Cardiac muscle cell (in vitro differentiated cells and primary cell): ENCODE data around the gene ABCF2. TPM values are rescaled to one million over a fixed set of nuclear protein-coding genes. Genes with fewer than 3 reads are reported as not detected.

ENCODE experiments used
- DNase-seq, 2 donors: peaks; one replicate each; pipeline versions ENCODE4 v3.0.0 to v3.0.0-alpha.2; 2010 to 2017; ENCODE audit warnings: low read depth in 1 of 2, low spot score in 1 of 2
- H3K27ac ChIP-seq: fragments of 200-600 bp; sonication (generic); 2 replicates; pipeline ENCODE4 v1.5.1; 2016
- H3K27me3 ChIP-seq: fragments of 200-600 bp; sonication (generic); 2 replicates; pipeline ENCODE4 v1.6.0; 2016; ENCODE audit warnings: control low read depth
- H3K36me3 ChIP-seq: fragments of 200-600 bp; sonication (generic); 2 replicates; pipeline ENCODE4 v1.5.1; 2016; ENCODE audit warnings: control low read depth
- H3K4me1 ChIP-seq: fragments of 200-600 bp; sonication (generic); 2 replicates; pipeline ENCODE4 v1.8.1; 2017; ENCODE audit warnings: low read depth, mild to moderate bottlenecking, mixed run types
- H3K4me3 ChIP-seq: fragments of 200-600 bp; sonication (generic); 2 replicates; pipeline ENCODE4 v1.5.1; 2016; ENCODE audit warnings: mild to moderate bottlenecking
- H3K9me3 ChIP-seq: fragments of 200-600 bp; sonication (generic); 2 replicates; pipeline ENCODE4 v1.5.1; 2017; ENCODE audit warnings: low read depth, mild to moderate bottlenecking, control low read depth
- CTCF ChIP-seq: IDR thresholded peaks from 2 replicates; pipeline ENCODE4 v1.5.1; 2012; ENCODE audit warnings: low read depth, mild to moderate bottlenecking, low read length
- polyA plus RNA-seq: library from polyadenylated mRNA; unstranded; fragments of >200 nt; fragmentation: Nextera tagmentation; extraction: Ambion mirVana; gene quantifications from 2 replicates; pipeline ENCODE4 v1.2.1, GENCODE V29; 2016
- total RNA-seq: library from RNA; depleted of rRNA; stranded (reverse); fragments of >200 nt; gene quantifications from 2 replicates; pipeline ENCODE4 v1.2.3, GENCODE V29; 2016

Gene ABCF2
- total and polyA plus RNA-seq, 2 experiments from 2014 or later, result 32.7 to 34.3 TPM

GRCh38 chr7:151228024-151228866 lies 1.2 kb upstream of the ABCF2 start:
- TF ChIP-seq CTCF, result no peak
- Histone ChIP-seq H3K27ac (peak overlapping the region; percentile 95), H3K4me1 (peaks cover 14% of the 10 kb centered on the region), H3K27me3 (no peaks in the 10 kb centered on the region), H3K4me3 (peak overlapping the region; percentile 92), H3K9me3 (no peaks in the 10 kb centered on the region), H3K36me3 (peaks cover 12% of the 10 kb centered on the region)
- no peak for DNase-seq

- peak overlapping the region; percentile 92 for H3K4me3 ChIP-seq
- H3K4me1 ChIP-seq, result peaks cover 14% of the 10 kb centered on the region
- H3K36me3 ChIP-seq, result peaks cover 26% of the 10 kb centered on the region
- H3K27ac ChIP-seq, result peak overlapping the region; percentile 12
- H3K27me3 ChIP-seq, result no peaks in the 10 kb centered on the region
- no peak for TF ChIP-seq CTCF
- no peak for DNase-seq
- no peaks in the 10 kb centered on the region for H3K9me3 ChIP-seq
These were observed 488 bp downstream of the ABCF2 start for GRCh38 chr7:151226560-151226874.

GRCh38 chr7:151225948-151226510 lies 976 bp downstream of the ABCF2 start:
- no peak for TF ChIP-seq CTCF
- H3K4me3 ChIP-seq, result peak overlapping the region; percentile 92
- H3K4me1 ChIP-seq, result peaks cover 14% of the 10 kb centered on the region
- H3K27me3 ChIP-seq, result no peaks in the 10 kb centered on the region
- peaks cover 28% of the 10 kb centered on the region for H3K36me3 ChIP-seq
- no peaks in the 10 kb centered on the region for H3K9me3 ChIP-seq
- DNase-seq, result no peak
- H3K27ac ChIP-seq, result no peak overlapping the region

- Histone ChIP-seq H3K4me1 (peaks cover 14% of the 10 kb centered on the region), H3K9me3 (no peaks in the 10 kb centered on the region), H3K27me3 (no peaks in the 10 kb centered on the region), H3K4me3 (no peak overlapping the region), H3K27ac (no peak overlapping the region), H3K36me3 (peaks cover 41% of the 10 kb centered on the region)
- TF ChIP-seq CTCF, result no peak
- DNase-seq, result no peak
These were observed 3.3 kb downstream of the ABCF2 start for GRCh38 chr7:151223728-151224127.

- Histone ChIP-seq H3K27ac (no peak overlapping the region), H3K9me3 (no peaks in the 10 kb centered on the region), H3K4me1 (no peaks in the 10 kb centered on the region), H3K4me3 (no peak overlapping the region), H3K36me3 (peaks cover 69% of the 10 kb centered on the region), H3K27me3 (no peaks in the 10 kb centered on the region)
- no peak for DNase-seq
- TF ChIP-seq CTCF, result no peak
These were observed 8.8 kb downstream of the ABCF2 start for GRCh38 chr7:151218170-151218569.
